GM12864 (cell line): ENCODE results near the gene COL24A1.

Experiments used
- DNase-seq: peaks from one replicate; pipeline ENCODE4 v3.0.0-alpha.2; 2011; ENCODE audit warnings: low read depth
- H3K4me3 ChIP-seq: 2 replicates; pipeline ENCODE4 v1.5.1; 2011; ENCODE audit warnings: mild to moderate bottlenecking, low read depth, low read length, control low read depth
- CTCF ChIP-seq: IDR thresholded peaks from 2 replicates; pipeline ENCODE4 v1.5.1; 2011; ENCODE audit warnings: low read depth, mild to moderate bottlenecking, moderate library complexity, low read length, control low read depth, inconsistent platforms; ENCODE audit errors: missing control alignments

Gene COL24A1

DNA sequence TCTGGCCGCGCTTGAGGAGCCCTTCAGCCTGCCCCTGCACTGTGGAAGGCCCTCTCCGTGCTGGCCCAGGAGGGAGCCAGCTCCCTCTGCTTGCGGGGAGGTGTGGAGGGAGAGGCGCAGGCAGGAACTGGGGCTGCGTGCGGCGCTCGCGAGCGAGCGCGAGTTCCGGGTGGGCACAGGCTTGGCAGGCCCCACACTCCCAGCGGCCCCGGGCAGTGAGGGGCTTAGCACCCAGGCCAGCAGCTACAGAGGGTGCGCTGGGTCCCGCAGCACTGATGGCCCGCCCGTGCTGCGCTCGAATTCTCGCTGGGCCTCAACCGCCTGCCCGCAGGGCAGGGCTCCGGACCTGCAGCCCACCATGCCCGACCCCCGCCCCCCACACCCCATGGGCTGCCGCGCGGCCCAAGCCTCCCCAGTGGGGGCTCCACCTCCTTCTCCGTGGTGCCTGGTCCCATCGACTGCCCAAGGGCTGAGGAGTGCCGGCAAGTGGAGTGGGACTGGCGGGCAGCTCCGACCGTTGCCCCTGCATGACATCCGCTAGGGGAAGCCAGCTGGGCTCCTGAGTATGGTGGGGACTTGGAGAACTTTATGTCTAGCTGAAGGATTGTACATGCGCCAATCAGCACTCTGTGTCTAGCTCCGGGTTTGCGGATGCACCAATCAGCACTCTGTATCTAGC, 46.0 kb downstream of the COL24A1 start:
- no peak for TF ChIP-seq CTCF
- no peak overlapping the region for H3K4me3 ChIP-seq
- DNase-seq: no peak

- no peak for TF ChIP-seq CTCF
- no peak overlapping the region for H3K4me3 ChIP-seq
- no peak for DNase-seq
Observed at GRCh38 chr1:86105533-86105866, 51.1 kb downstream of the COL24A1 start.

GRCh38 chr1:86104606-86105532, 51.7 kb downstream of the COL24A1 start:
- TF ChIP-seq CTCF: no peak
- no peak overlapping the region for H3K4me3 ChIP-seq
- DNase-seq: no peak

- H3K4me3 ChIP-seq: no peak overlapping the region
- no peak for TF ChIP-seq CTCF
- no peak for DNase-seq
Observed at GRCh38 chr1:86101616-86102015, 55.0 kb downstream of the COL24A1 start.

DNA sequence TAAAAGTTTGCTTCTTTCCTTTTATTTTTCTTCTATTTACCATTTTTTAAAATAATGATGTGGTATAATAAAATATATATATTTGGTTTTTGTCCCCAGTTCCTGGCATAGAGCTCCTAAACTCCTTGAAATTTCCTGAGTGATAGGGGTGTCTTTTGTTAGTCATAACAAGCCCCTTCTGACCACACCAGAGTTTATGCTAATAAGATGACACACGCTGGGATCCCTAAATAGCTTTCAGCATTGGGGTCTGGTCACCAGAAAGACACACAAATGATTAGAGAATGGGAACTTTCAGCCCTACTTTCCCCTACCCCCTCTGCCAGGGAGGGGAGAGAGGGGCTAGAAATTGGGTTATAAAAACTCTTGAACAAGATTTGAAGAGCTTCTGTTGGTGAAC, 56.2 kb downstream of the COL24A1 start:
- DNase-seq: no peak
- H3K4me3 ChIP-seq: no peak overlapping the region
- no peak for TF ChIP-seq CTCF

DNA sequence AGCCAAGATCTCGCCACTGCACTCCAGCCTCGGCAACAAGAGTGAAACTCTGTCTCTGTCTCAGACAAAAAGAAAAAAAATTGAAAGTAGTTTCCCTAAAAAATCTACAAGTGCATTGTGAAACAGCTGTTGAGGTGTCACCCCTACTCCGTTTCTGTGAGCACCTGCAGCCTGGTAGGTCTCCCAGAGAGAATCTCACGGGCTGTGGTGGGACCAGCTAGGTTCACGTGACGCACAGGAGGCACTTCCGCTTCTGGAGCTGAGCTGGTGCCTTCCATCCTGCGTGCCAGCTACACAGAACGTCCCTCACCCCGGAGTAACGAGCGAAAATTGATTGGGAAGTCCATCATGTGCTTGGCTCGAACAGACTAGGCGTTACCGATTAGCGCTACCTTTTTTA, 66.8 kb downstream of the COL24A1 start:
- H3K4me3 ChIP-seq: no peak overlapping the region
- DNase-seq: no peak
- TF ChIP-seq CTCF: no peak
